B cell (primary cell): ENCODE data around the gene SLC6A18. TPM values are rescaled to one million over a fixed set of nuclear protein-coding genes. Genes with fewer than 3 reads are reported as not detected.

Experiments used
- ATAC-seq: fragments of 200-7000 bp; cut with Tn5 transposase; one replicate; pipeline ENCODE4 v1.10.0; 2021; ENCODE audit warnings: low read depth, mild to moderate bottlenecking, moderate number of reproducible peaks, moderate library complexity
- CTCF ChIA-PET: fragments of 350-600 bp; sonication (Branson Sonifier 250); formaldehyde crosslinking; loops from one replicate; lab custom pipeline; 2021; ENCODE audit warnings: antibody characterized with exemption, inconsistent platforms; lab: Charles Lee
- POLR2A ChIA-PET: fragments of 350-600 bp; sonication (Branson Sonifier 250); formaldehyde crosslinking; loops from one replicate; lab custom pipeline; 2021; ENCODE audit warnings: antibody characterized with exemption; lab: Charles Lee
- DNase-seq: peaks from one replicate; pipeline ENCODE4 v3.0.0; 2013
- H2AFZ ChIP-seq: 2 replicates; pipeline ENCODE4 v1.6.1; 2012; ENCODE audit warnings: mild to moderate bottlenecking, low read depth, low read length; ENCODE audit not compliant: insufficient read depth, poor library complexity, severe bottlenecking
- H3K27ac ChIP-seq, 2 donors: 1 replicate in 1 of 2; 2 replicates in 1 of 2; pipeline ENCODE4 v1.5.1; 2012 to 2013; ENCODE audit warnings: low read length in 2 of 2, mild to moderate bottlenecking in 2 of 2, moderate library complexity in 1 of 2
- H3K27me3 ChIP-seq, 4 experiments: fragments of 200-600 bp in 1 of 4; sonication (generic) in 1 of 4; replicated peaks in 1 of 4; 1 replicate in 2 of 4; 2 replicates in 2 of 4; pipeline versions ENCODE4 v1.6.1 to v1.7.0; 2013 to 2016; ENCODE audit warnings: low read length in 3 of 4, mild to moderate bottlenecking in 2 of 4, mixed read lengths in 1 of 4, moderate library complexity in 1 of 4; ENCODE audit not compliant: insufficient read depth in 4 of 4, control insufficient read depth in 3 of 4; ENCODE audit errors: control extremely low read depth in 1 of 4
- H3K36me3 ChIP-seq, 2 experiments: replicated peaks in 1 of 2; 1 replicate in 1 of 2; 2 replicates in 1 of 2; pipeline versions ENCODE4 v1.6.1 to v1.7.1; 2013; ENCODE audit warnings: low read length in 1 of 2; ENCODE audit not compliant: insufficient read depth in 2 of 2, control insufficient read depth in 1 of 2; ENCODE audit errors: control extremely low read depth in 1 of 2, extremely low read depth in 1 of 2
- H3K4me1 ChIP-seq, 2 donors: fragments of 200-600 bp in 1 of 2; sonication (generic) in 1 of 2; 1 replicate in 1 of 2; 2 replicates in 1 of 2; pipeline versions ENCODE4 v1.5.1 to v1.6.1; 2013 to 2017; ENCODE audit warnings: low read length in 2 of 2; ENCODE audit not compliant: control insufficient read depth in 2 of 2, insufficient read depth in 2 of 2
- H3K4me2 ChIP-seq: replicated peaks from 2 replicates; pipeline ENCODE3; 2012; ENCODE audit warnings: mild to moderate bottlenecking, low read depth, low read length; ENCODE audit not compliant: poor library complexity, severe bottlenecking
- H3K4me3 ChIP-seq, 5 experiments: fragments of 200-600 bp in 1 of 5; sonication (generic) in 1 of 5; 1 replicate in 3 of 5; 2 replicates in 2 of 5; pipeline versions ENCODE4 v1.5.1 to v1.7.0; 2011 to 2016; ENCODE audit warnings: low read length in 4 of 5, mild to moderate bottlenecking in 4 of 5, low read depth in 2 of 5, control low read depth in 1 of 5, moderate library complexity in 1 of 5; ENCODE audit not compliant: insufficient read depth in 1 of 5; ENCODE audit errors: control extremely low read depth in 1 of 5, extremely low read depth in 1 of 5
- H3K79me2 ChIP-seq: fragments of 200-600 bp; sonication (generic); one replicate; pipeline ENCODE4 v1.6.0; 2016; ENCODE audit warnings: low read length; ENCODE audit not compliant: control insufficient read depth, insufficient read depth
- H3K9ac ChIP-seq: fragments of 200-600 bp; sonication (generic); 2 replicates; pipeline ENCODE4 v1.6.1; 2017; ENCODE audit warnings: mild to moderate bottlenecking, low read length, moderate library complexity
- H3K9me3 ChIP-seq, 3 donors: one replicate each; pipeline versions ENCODE4 v1.6.1 to v1.7.1; 2013; ENCODE audit warnings: low read length in 2 of 3; ENCODE audit not compliant: control insufficient read depth in 2 of 3, insufficient read depth in 1 of 3; ENCODE audit errors: control extremely low read depth in 1 of 3
- H4K20me1 ChIP-seq: 2 replicates; pipeline ENCODE4 v1.6.0; 2012; ENCODE audit warnings: mild to moderate bottlenecking, low read length; ENCODE audit not compliant: insufficient read depth, control insufficient read depth, poor library complexity, severe bottlenecking
- H3K27ac Mint-ChIP-seq: one replicate; pipeline ENCODE4 v1.8.0; 2021; ENCODE audit warnings: mixed read lengths
- H3K27me3 Mint-ChIP-seq: one replicate; pipeline ENCODE4 v1.8.0; 2021; ENCODE audit warnings: mixed read lengths
- H3K4me1 Mint-ChIP-seq: one replicate; pipeline ENCODE4 v1.8.0; 2021; ENCODE audit warnings: mixed read lengths
- H3K4me3 Mint-ChIP-seq: one replicate; pipeline ENCODE4 v1.8.0; 2021; ENCODE audit warnings: mixed read lengths
- H3K9me3 Mint-ChIP-seq: one replicate; pipeline ENCODE4 v1.8.0; 2022; ENCODE audit warnings: mixed read lengths; ENCODE audit not compliant: insufficient read depth
- EZH2 ChIP-seq: IDR thresholded peaks from 2 replicates; pipeline ENCODE4 v1.6.1; 2012; ENCODE audit warnings: borderline replicate concordance, low read depth, mild to moderate bottlenecking, moderate library complexity, low read length; ENCODE audit not compliant: insufficient read depth, poor library complexity, severe bottlenecking
- WGBS: methylation state at CpG from one replicate; pipeline ENCODE4 v1.1.5; 2013; ENCODE audit warnings: missing lambda C conversion rate; ENCODE audit not compliant: insufficient coverage; 5-methylcytosine and 5-hydroxymethylcytosine counted together
- intact Hi-C: fragments of 100-400 bp; cut with micrococcal nuclease; formaldehyde crosslinking; loops from one replicate; pipeline ENCODE4 v1.10.0; 2022
- polyA plus RNA-seq: library from polyadenylated mRNA; depleted of rRNA; stranded (reverse); fragments of >200 nt; gene quantifications from 2 replicates; pipeline ENCODE4 v1.2.3, GENCODE V29; 2012
- total RNA-seq, 2 donors: library from RNA; stranded (reverse); fragments of 120-200 nt in 1 of 2; gene quantifications; 1 replicate in 1 of 2; 2 replicates in 1 of 2; pipeline versions ENCODE4 v1.2.3 to v1.2.4, GENCODE V29; 2013 to 2022
- TF ChIP-seq, protein P1 (sequence below): fragments of 200-600 bp; IDR thresholded peaks from one replicate; pipeline ENCODE4 v1.8.0; 2022; ENCODE audit warnings: antibody characterized with exemption, mild to moderate bottlenecking

SLC6A18 gene
- total and polyA plus RNA-seq, 2 donors (not counting 1 experiment from before 2014, with no cell fraction given), result not detected

DNA sequence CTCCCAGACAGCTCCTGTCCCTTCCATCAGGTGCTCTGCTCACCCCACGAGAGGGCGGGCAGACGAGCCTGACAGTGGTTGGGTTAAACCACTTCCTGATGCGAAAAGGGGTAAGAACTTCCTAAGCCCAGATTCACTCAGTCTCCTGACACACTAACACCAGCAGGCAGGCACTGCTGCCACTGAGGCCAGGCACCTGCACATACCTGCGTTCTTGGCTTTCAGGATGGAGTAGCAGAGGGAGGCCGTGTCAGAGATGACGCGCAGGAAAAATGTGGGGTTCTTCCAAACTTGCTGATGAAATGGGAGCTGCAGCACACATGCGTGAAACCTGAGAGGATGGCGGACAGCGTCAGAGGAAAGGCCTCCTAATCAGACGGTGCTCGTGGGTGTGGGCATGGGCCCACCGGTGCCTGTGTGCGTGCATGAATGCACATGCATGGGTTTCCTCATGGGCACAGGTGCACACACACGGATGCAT, 29.9 kb downstream of the SLC6A18 start:
- H3K9me3 Mint-ChIP-seq, result no peaks in the 10 kb centered on the region
- H3K4me1 Mint-ChIP-seq, result peaks cover 4% of the 10 kb centered on the region
- H3K27me3 Mint-ChIP-seq, result no peaks in the 10 kb centered on the region
- Histone ChIP-seq H2AFZ (no peak overlapping the region), H3K79me2 (no peaks in the 10 kb centered on the region), H4K20me1 (no peaks in the 10 kb centered on the region), H3K36me3 (no peaks in the 10 kb centered on the region), H3K27ac (no peak overlapping the region), H3K9me3 (peaks cover 0 to 6% (median 0%) of the 10 kb centered on the region in 3 donors), H3K9ac (no peak overlapping the region), H3K4me1 (no peaks in the 10 kb centered on the region), H3K27me3 (no peaks in the 10 kb centered on the region), H3K4me3 (no peak overlapping the region), H3K4me2 (no peak overlapping the region)
- TF ChIP-seq, protein P1, sequence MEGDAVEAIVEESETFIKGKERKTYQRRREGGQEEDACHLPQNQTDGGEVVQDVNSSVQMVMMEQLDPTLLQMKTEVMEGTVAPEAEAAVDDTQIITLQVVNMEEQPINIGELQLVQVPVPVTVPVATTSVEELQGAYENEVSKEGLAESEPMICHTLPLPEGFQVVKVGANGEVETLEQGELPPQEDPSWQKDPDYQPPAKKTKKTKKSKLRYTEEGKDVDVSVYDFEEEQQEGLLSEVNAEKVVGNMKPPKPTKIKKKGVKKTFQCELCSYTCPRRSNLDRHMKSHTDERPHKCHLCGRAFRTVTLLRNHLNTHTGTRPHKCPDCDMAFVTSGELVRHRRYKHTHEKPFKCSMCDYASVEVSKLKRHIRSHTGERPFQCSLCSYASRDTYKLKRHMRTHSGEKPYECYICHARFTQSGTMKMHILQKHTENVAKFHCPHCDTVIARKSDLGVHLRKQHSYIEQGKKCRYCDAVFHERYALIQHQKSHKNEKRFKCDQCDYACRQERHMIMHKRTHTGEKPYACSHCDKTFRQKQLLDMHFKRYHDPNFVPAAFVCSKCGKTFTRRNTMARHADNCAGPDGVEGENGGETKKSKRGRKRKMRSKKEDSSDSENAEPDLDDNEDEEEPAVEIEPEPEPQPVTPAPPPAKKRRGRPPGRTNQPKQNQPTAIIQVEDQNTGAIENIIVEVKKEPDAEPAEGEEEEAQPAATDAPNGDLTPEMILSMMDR, result no peak
- TF ChIP-seq EZH2, result no peak
- 57% methylated on average over 16 of the region's 16 CpGs for WGBS
- DNase-seq, result no peak
- no peak overlapping the region for H3K27ac Mint-ChIP-seq
- ChIA-PET POLR2A (no interaction called here), CTCF (no interaction called here)
- no peak for ATAC-seq
- intact Hi-C loops, result no loop called here
- H3K4me3 Mint-ChIP-seq, result no peak overlapping the region

DNA sequence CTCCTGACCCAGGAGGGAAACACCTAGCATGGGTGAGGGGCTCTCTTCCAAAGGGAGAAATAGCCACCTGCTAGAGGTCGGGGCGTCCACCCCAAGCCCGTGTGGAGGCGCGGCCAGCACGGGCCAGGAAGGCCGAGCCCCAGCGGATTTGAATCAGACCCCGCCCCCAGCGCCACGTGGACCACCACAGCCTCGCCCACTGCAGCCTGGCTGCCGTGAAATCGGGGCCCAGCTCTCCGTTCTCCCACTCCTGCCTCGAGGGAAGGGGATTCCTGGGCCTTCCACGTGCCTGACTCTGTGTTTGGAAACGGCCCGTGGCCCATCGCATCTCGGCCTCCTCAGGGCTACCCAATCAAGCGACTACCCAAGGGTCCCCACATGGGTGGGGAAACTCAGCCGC, 31.6 kb downstream of the SLC6A18 start:
- no peaks in the 10 kb centered on the region for H4K20me1 ChIP-seq
- no peak for TF ChIP-seq EZH2
- TF ChIP-seq, protein P1, result no peak
- Mint-ChIP-seq H3K27me3 (no peaks in the 10 kb centered on the region), H3K9me3 (no peaks in the 10 kb centered on the region), H3K4me3 (no peak overlapping the region), H3K27ac (no peak overlapping the region), H3K4me1 (peaks cover 4% of the 10 kb centered on the region)
- H3K9me3 ChIP-seq, result peaks cover 0 to 23% (median 0%) of the 10 kb centered on the region in 3 donors
- no peak for DNase-seq
- 93% methylated on average over 23 of the region's 23 CpGs for WGBS
- no peaks in the 10 kb centered on the region for H3K27me3 ChIP-seq
- H3K9ac ChIP-seq, result no peak overlapping the region
- no peak for ATAC-seq
- H3K4me3 ChIP-seq, result no peak overlapping the region
- no peaks in the 10 kb centered on the region for H3K79me2 ChIP-seq
- intact Hi-C loops, result no loop called here
- ChIA-PET CTCF (no interaction called here), POLR2A (no interaction called here)
- H3K27ac ChIP-seq, result no peak overlapping the region
- no peak overlapping the region for H2AFZ ChIP-seq
- H3K4me2 ChIP-seq, result no peak overlapping the region
- H3K4me1 ChIP-seq, result no peaks in the 10 kb centered on the region
- H3K36me3 ChIP-seq, result no peaks in the 10 kb centered on the region
